SH-SY5Y (cell line): Measurements from ENCODE around the gene CCNL2.

Experiments used
- GATA2 ChIP-seq: IDR thresholded peaks from 2 replicates; pipeline ENCODE4 v1.6.1; 2011; ENCODE audit warnings: mild to moderate bottlenecking, low read depth, low read length
- GATA3 ChIP-seq: IDR thresholded peaks from 2 replicates; pipeline ENCODE4 v1.6.1; 2011; ENCODE audit warnings: low read depth, mild to moderate bottlenecking, low read length, moderate library complexity

DNA sequence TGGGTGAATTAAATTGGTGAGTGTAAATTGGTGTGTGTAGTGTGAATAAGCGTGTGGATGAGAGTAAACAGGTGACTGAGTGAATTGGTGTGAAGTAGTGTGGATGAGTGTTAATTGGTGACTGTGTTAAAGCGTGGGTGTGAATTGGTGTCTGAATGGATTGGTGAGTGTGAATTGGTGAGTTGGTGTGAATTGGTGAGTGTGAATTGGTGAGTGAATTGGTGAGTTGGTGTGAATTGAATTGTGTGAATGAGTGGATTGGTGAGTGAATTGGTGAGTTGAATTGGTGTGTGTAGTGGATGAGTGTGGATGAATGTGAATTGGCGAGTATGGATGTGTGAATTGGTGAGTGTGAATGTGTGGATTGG is 32.5 kb downstream of the CCNL2 start:
- TF ChIP-seq GATA2, result no peak
- no peak for TF ChIP-seq GATA3
